HepG2 (cell line): ENCODE data around the gene TMEM80. TPM values are rescaled to one million over a fixed set of nuclear protein-coding genes. Genes with fewer than 3 reads are reported as not detected.

Experiments used
- ATAC-seq: fragments of 200-7000 bp; cut with Tn5 transposase; 3 replicates; pipeline ENCODE4 v1.9.1; 2020; ENCODE audit warnings: mild to moderate bottlenecking, moderate library complexity
- BruUV-seq: library from RNA; stranded (reverse); fragments of 400-500 nt; replicated peaks from 2 replicates; lab custom pipeline; 2021; lab: Mats Ljungman, UMichigan
- CTCF ChIA-PET: fragments of 300-600 bp; formaldehyde crosslinking; extraction: SDS; loops from one replicate; lab custom pipeline; 2021; ENCODE audit warnings: low total read pairs, inconsistent platforms, low intra/inter-chr PET ratio; lab: Yijun Ruan, JAX
- POLR2A ChIA-PET: fragments of 350-600 bp; sonication (Branson Sonifier 250); formaldehyde crosslinking; loops from one replicate; lab custom pipeline; 2020; ENCODE audit warnings: antibody characterized with exemption, inconsistent platforms; lab: Yijun Ruan, JAX
- DNase-seq: peaks from one replicate; pipeline ENCODE4 v3.0.0-alpha.2; 2015; ENCODE audit warnings: low spot score
- FAIRE-seq: peaks from 3 replicates; lab custom pipeline; 2011; peaks lifted over from hg19 to GRCh38; lab: Jason Lieb, UNC
- H2AFZ ChIP-seq: one replicate; pipeline ENCODE4 v1.6.1; 2011; ENCODE audit warnings: low read length, inconsistent platforms
- H3K27ac ChIP-seq: fragments of 300-600 bp; 3 replicates; pipeline ENCODE4 v1.8.0; 2011; ENCODE audit warnings: mixed run types, mild to moderate bottlenecking, mixed read lengths, low read length, inconsistent platforms; ENCODE audit not compliant: insufficient read depth; ENCODE audit errors: extremely low read length
- H3K27me3 ChIP-seq, 2 experiments: fragments of 200-600 bp in 1 of 2; 2 replicates in 1 of 2; 3 replicates in 1 of 2; pipeline versions ENCODE4 v1.6.0 to v1.8.0; 2011; ENCODE audit warnings: low read length in 2 of 2, mild to moderate bottlenecking in 2 of 2, moderate library complexity in 2 of 2, inconsistent platforms in 1 of 2; ENCODE audit not compliant: insufficient read depth in 2 of 2, control insufficient read depth in 1 of 2
- H3K36me3 ChIP-seq, 2 experiments: fragments of 200-600 bp in 1 of 2; replicated peaks in 1 of 2; 2 replicates in 1 of 2; 3 replicates in 1 of 2; pipeline versions ENCODE4 v1.5.1 to v1.8.0; 2011; ENCODE audit warnings: low read length in 2 of 2, inconsistent platforms in 1 of 2; ENCODE audit not compliant: insufficient read depth in 2 of 2, control insufficient read depth in 1 of 2
- H3K4me1 ChIP-seq: 2 replicates; pipeline ENCODE4 v1.5.1; 2012; ENCODE audit warnings: low read length, inconsistent platforms; ENCODE audit not compliant: insufficient read depth
- H3K4me2 ChIP-seq: 2 replicates; pipeline ENCODE4 v1.6.0; 2011; ENCODE audit warnings: low read depth, low read length, inconsistent platforms
- H3K4me3 ChIP-seq, 3 experiments: fragments of 200-600 bp in 1 of 3; sonication (generic), shearing (Covaris generic) in 1 of 3; replicated peaks in 1 of 3; 2 replicates each; pipeline ENCODE4 v1.5.1; 2011 to 2016; ENCODE audit warnings: low read length in 3 of 3, inconsistent platforms in 2 of 3, low read depth in 2 of 3, mild to moderate bottlenecking in 2 of 3, control low read depth in 1 of 3, mixed read lengths in 1 of 3; ENCODE audit not compliant: insufficient read depth in 1 of 3
- H3K79me2 ChIP-seq: one replicate; pipeline ENCODE4 v1.6.1; 2011; ENCODE audit warnings: low read length, inconsistent platforms; ENCODE audit not compliant: insufficient read depth
- H3K9ac ChIP-seq: 2 replicates; pipeline ENCODE4 v1.6.0; 2011; ENCODE audit warnings: mild to moderate bottlenecking, low read depth, low read length, inconsistent platforms; ENCODE audit not compliant: insufficient read depth
- H3K9me3 ChIP-seq: 2 replicates; pipeline ENCODE4 v1.5.1; 2012; ENCODE audit warnings: mild to moderate bottlenecking, low read length
- H4K20me1 ChIP-seq: 2 replicates; pipeline ENCODE4 v1.6.0; 2011; ENCODE audit warnings: inconsistent platforms, mild to moderate bottlenecking, low read length, moderate library complexity; ENCODE audit not compliant: insufficient read depth
- AGO1 ChIP-seq: fragments of 200-400 bp; formaldehyde crosslinking; IDR thresholded peaks from 2 replicates; pipeline ENCODE4 v1.6.1; 2017; ENCODE audit warnings: mild to moderate bottlenecking, low read depth, low read length, moderate library complexity; ENCODE audit not compliant: poor library complexity, severe bottlenecking
- CEBPB ChIP-seq: IDR thresholded peaks from 2 replicates; pipeline ENCODE4 v1.6.1; 2011; ENCODE audit warnings: low read depth, low read length, improper control_type of control experiment, borderline replicate concordance
- EEA1 ChIP-seq: sonication (generic); formaldehyde crosslinking; IDR thresholded peaks from 2 replicates; pipeline ENCODE4 v1.5.1; 2020; ENCODE audit warnings: mild to moderate bottlenecking, missing genetic modification reagents, borderline replicate concordance
- EED ChIP-seq: sonication (generic); formaldehyde crosslinking; IDR thresholded peaks from 2 replicates; pipeline ENCODE4 v1.5.0; 2020; ENCODE audit warnings: mild to moderate bottlenecking, missing genetic modification reagents
- GABPA ChIP-seq, 2 experiments: IDR thresholded peaks; 2 replicates each; pipeline ENCODE4 v1.6.1; 2011 to 2016; ENCODE audit warnings: low read depth in 2 of 2, low read length in 1 of 2, missing biosample characterization in 1 of 2, missing genetic modification characterization in 1 of 2
- NFYB ChIP-seq: sonication (generic); formaldehyde crosslinking; IDR thresholded peaks from 2 replicates; pipeline ENCODE4 v1.4.0; 2020; ENCODE audit warnings: missing genetic modification reagents
- ZNF33A ChIP-seq: sonication (generic); formaldehyde crosslinking; IDR thresholded peaks from 2 replicates; pipeline ENCODE4 v1.5.1; 2020; ENCODE audit warnings: missing genetic modification reagents, mild to moderate bottlenecking, moderate library complexity, borderline replicate concordance
- ZNF549 ChIP-seq: sonication (generic); formaldehyde crosslinking; IDR thresholded peaks from 2 replicates; pipeline ENCODE4 v1.5.0; 2020; ENCODE audit warnings: missing genetic modification reagents
- WGBS: methylation state at CpG from one replicate; pipeline ENCODE4 v1.1.6; 2017; ENCODE audit warnings: low lambda C conversion rate; 5-methylcytosine and 5-hydroxymethylcytosine counted together
- in situ Hi-C: cut with HindIII; loops from 2 replicates; pipeline ENCODE4 v1.10.0; 2017; ENCODE audit warnings: low pct_unique_long_range_greater_than_20kb; ENCODE audit not compliant: extremely low pct_ligation_motif_present
- intact Hi-C: fragments of 100-400 bp; cut with micrococcal nuclease; formaldehyde crosslinking; loops from one replicate; pipeline ENCODE4 v1.10.0; 2022; ENCODE audit not compliant: unreplicated experiment
- polyA plus RNA-seq, 8 experiments: library from polyadenylated mRNA; depleted of rRNA in 3 of 8; stranded (reverse) in 7 of 8; unstranded in 1 of 8; fragments of >200 nt; fragmentation: Illumina TruSeq in 4 of 8; extraction: Trizol in 4 of 8; gene quantifications; 2 replicates each; pipeline versions ENCODE4 v1.2.1 to v1.2.3, GENCODE V29; 2011 to 2016; ENCODE audit warnings: low read depth in 4 of 8, missing spikeins in 1 of 8, mixed read lengths in 1 of 8; ENCODE audit not compliant: insufficient read depth in 1 of 8
- total RNA-seq, 5 experiments: library from RNA; depleted of rRNA; stranded (reverse); fragments of >200 nt; fragmentation: Illumina TruSeq; extraction: Trizol; gene quantifications; 2 replicates each; pipeline ENCODE4 v1.2.3, GENCODE V29; 2016; ENCODE audit warnings: low read depth in 1 of 5
- TF ChIP-seq, protein P1 (sequence below): sonication (generic); formaldehyde crosslinking; IDR thresholded peaks from 2 replicates; pipeline ENCODE4 v1.4.0; 2020; ENCODE audit warnings: missing genetic modification reagents
- TF ChIP-seq, protein P2 (sequence below): IDR thresholded peaks from 2 replicates; pipeline ENCODE4 v1.6.1; 2016; ENCODE audit warnings: mild to moderate bottlenecking

Gene TMEM80
- total and polyA plus RNA-seq, 2 of the 13 experiments (the other 11 are each of a cell fraction or from before 2014, with no cell fraction given) = 5.6 to 17.1 TPM

DNA sequence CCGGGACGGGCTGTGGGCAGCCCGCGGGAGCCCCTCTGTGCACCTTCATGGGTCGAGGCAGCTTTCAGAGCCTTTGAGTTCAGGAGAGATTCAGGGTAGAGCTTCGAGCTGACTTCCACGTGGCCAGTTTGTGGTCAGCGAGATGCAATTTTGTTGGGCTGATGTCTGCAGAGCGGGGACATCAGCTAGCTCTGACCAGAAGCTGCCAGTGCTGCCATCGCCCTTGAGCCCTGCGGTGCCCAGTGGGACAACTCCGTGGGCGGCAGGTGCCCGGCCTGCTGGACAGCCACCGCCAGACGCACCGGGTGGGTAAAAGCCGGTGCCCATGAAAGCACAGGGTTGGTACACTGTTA, 52.4 kb downstream of the TMEM80 start (continued):
- TF ChIP-seq, protein P1, sequence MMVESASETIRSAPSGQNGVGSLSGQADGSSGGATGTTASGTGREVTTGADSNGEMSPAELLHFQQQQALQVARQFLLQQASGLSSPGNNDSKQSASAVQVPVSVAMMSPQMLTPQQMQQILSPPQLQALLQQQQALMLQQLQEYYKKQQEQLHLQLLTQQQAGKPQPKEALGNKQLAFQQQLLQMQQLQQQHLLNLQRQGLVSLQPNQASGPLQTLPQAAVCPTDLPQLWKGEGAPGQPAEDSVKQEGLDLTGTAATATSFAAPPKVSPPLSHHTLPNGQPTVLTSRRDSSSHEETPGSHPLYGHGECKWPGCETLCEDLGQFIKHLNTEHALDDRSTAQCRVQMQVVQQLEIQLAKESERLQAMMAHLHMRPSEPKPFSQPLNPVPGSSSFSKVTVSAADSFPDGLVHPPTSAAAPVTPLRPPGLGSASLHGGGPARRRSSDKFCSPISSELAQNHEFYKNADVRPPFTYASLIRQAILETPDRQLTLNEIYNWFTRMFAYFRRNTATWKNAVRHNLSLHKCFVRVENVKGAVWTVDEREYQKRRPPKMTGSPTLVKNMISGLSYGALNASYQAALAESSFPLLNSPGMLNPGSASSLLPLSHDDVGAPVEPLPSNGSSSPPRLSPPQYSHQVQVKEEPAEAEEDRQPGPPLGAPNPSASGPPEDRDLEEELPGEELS (CRISPR knock-in tag) = no peak
- peak; percentile 11 for TF ChIP-seq AGO1
- no peak for TF ChIP-seq NFYB (CRISPR knock-in tag)
- no peak for TF ChIP-seq EED (CRISPR knock-in tag)
- no peak for TF ChIP-seq ZNF33A (CRISPR knock-in tag)
- TF ChIP-seq, protein P2, sequence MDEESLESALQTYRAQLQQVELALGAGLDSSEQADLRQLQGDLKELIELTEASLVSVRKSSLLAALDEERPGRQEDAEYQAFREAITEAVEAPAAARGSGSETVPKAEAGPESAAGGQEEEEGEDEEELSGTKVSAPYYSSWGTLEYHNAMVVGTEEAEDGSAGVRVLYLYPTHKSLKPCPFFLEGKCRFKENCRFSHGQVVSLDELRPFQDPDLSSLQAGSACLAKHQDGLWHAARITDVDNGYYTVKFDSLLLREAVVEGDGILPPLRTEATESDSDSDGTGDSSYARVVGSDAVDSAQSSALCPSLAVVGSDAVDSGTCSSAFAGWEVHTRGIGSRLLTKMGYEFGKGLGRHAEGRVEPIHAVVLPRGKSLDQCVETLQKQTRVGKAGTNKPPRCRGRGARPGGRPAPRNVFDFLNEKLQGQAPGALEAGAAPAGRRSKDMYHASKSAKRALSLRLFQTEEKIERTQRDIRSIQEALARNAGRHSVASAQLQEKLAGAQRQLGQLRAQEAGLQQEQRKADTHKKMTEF = 0 out of 2 replicates have a peak, but pooled peaks have one; percentile 8
- no peak for TF ChIP-seq EEA1 (CRISPR knock-in tag)
- TF ChIP-seq GABPA (IDR thresholded peaks at IDR 0.05; ENCODE audit: low read depth, low read length) = no peak
- no peak for TF ChIP-seq GABPA (CRISPR knock-in tag; IDR thresholded peaks at IDR 0.05; ENCODE audit: low read depth)

DNA sequence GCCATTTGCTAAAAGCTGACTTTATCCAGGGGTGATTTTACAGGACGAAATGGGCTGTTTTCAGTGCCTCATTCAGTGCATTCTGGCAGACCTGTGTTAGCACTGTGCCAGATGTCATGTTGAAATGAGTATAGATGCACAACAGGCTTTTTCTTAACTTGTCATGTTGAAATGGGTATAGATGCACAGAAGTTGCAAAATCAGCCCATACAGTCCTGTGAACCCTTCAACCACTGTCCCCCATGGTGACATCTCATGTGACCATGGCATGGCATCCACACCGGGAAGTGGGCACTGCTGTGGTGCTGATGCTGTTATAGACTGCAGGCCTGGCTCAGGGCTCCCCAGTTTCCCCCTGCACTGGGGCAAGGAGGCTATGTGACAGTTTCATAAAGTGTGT, 54.1 kb downstream of the TMEM80 start:
- POLR2A ChIA-PET = interaction anchor here (0.6 to 2.5 kb wide), 2 partner anchors 23 to 60 kb away, joined by 3 to 7 read pairs; no protein-coding TSS in a partner anchor
- H3K79me2 ChIP-seq = peaks cover 52% of the 10 kb centered on the region
- DNase-seq = no peak
- intact Hi-C loops = no loop called here
- H3K36me3 ChIP-seq = peaks cover 0 to 6% of the 10 kb centered on the region in 2 experiments; a peak in 2 of 5 replicates
- H3K9ac ChIP-seq = peak overlapping the region; percentile 14; the same call in 1 of the 2 replicates
- CTCF ChIA-PET = no interaction called here
- TF ChIP-seq ZNF549 (CRISPR knock-in tag) (no peak), CEBPB (peak; percentile 26; the same call in 1 of the 2 replicates)
- peak overlapping the region; percentile 82 for H3K4me2 ChIP-seq
- no TSS peak for BruUV-seq
- H4K20me1 ChIP-seq = peaks cover 5% of the 10 kb centered on the region; the same call in 1 of the 2 replicates
- H3K9me3 ChIP-seq = no peaks in the 10 kb centered on the region
- 0% methylated on average over 1 of the region's 2 CpGs for WGBS
- ATAC-seq = no peak
- H3K27me3 ChIP-seq = no peaks in the 10 kb centered on the region; a peak in 1 of 5 replicates
- H3K4me1 ChIP-seq = peaks cover 37% of the 10 kb centered on the region
- H2AFZ ChIP-seq = no peak overlapping the region
- no peak for FAIRE-seq
- no peak overlapping the region for H3K27ac ChIP-seq
- no peak overlapping the region; a peak in 1 of 6 replicates for H3K4me3 ChIP-seq
- in situ Hi-C loops = no loop called here

Other genes starting within 250 kb of the TMEM80 start
- gene PTDSS2, start 245.5 kb upstream of the TMEM80 start, total RNA-seq (2016; rRNA removed; fragmentation: Illumina TruSeq; extraction: Trizol) = 11.3 and 21.7 TPM in 2 replicates
- gene PTDSS2, start 245.5 kb upstream of the TMEM80 start, polyA plus RNA-seq (2011; rRNA removed) = 26.4 and 37.6 TPM in 2 replicates
- gene RNH1, start 188.6 kb upstream of the TMEM80 start, total RNA-seq (2016; rRNA removed; fragmentation: Illumina TruSeq; extraction: Trizol) = 74.1 and 81.3 TPM in 2 replicates
- 36.0 and 51.4 TPM in 2 replicates for gene RNH1, start 188.6 kb upstream of the TMEM80 start, polyA plus RNA-seq (2011; rRNA removed)
- gene HRAS, start 160.2 kb upstream of the TMEM80 start, total RNA-seq (2016; rRNA removed; fragmentation: Illumina TruSeq; extraction: Trizol) = 47.5 and 50.0 TPM in 2 replicates
- gene HRAS, start 160.2 kb upstream of the TMEM80 start, polyA plus RNA-seq (2011; rRNA removed) = 32.9 TPM in 2 replicates
- gene LRRC56, start 158.3 kb upstream of the TMEM80 start, total RNA-seq (2016; rRNA removed; fragmentation: Illumina TruSeq; extraction: Trizol) = 0.08 and 0.11 TPM in 2 replicates
- 0.29 and 0.46 TPM in 2 replicates for gene LRRC56, start 158.3 kb upstream of the TMEM80 start, polyA plus RNA-seq (2011; rRNA removed)
- gene LMNTD2, start 135.1 kb upstream of the TMEM80 start, total RNA-seq (2016; rRNA removed; fragmentation: Illumina TruSeq; extraction: Trizol) = 0.25 and 1.1 TPM in 2 replicates
- 3.1 and 3.6 TPM in 2 replicates for gene LMNTD2, start 135.1 kb upstream of the TMEM80 start, polyA plus RNA-seq (2011; rRNA removed)
- 13.1 and 20.2 TPM in 2 replicates for gene RASSF7, start 134.8 kb upstream of the TMEM80 start, total RNA-seq (2016; rRNA removed; fragmentation: Illumina TruSeq; extraction: Trizol)
- 28.6 and 36.4 TPM in 2 replicates for gene RASSF7, start 134.8 kb upstream of the TMEM80 start, polyA plus RNA-seq (2011; rRNA removed)
- gene PHRF1, start 119.3 kb upstream of the TMEM80 start, total RNA-seq (2016; rRNA removed; fragmentation: Illumina TruSeq; extraction: Trizol) = 13.7 and 16.7 TPM in 2 replicates
- gene PHRF1, start 119.3 kb upstream of the TMEM80 start, polyA plus RNA-seq (2011; rRNA removed) = 8.2 and 11.2 TPM in 2 replicates
- not detected in 2 replicates for gene IRF7, start 79.9 kb upstream of the TMEM80 start, total RNA-seq (2016; rRNA removed; fragmentation: Illumina TruSeq; extraction: Trizol)
- 0.04 TPM in 1 of 2 replicates, not detected in the other for gene IRF7, start 79.9 kb upstream of the TMEM80 start, polyA plus RNA-seq (2011; rRNA removed)
- gene CDHR5, start 70.9 kb upstream of the TMEM80 start, total RNA-seq (2016; rRNA removed; fragmentation: Illumina TruSeq; extraction: Trizol) = 0.21 and 0.46 TPM in 2 replicates
- gene CDHR5, start 70.9 kb upstream of the TMEM80 start, polyA plus RNA-seq (2011; rRNA removed) = 0.68 and 0.71 TPM in 2 replicates
- gene SCT, start 68.6 kb upstream of the TMEM80 start, total RNA-seq (2016; rRNA removed; fragmentation: Illumina TruSeq; extraction: Trizol) = not detected in 2 replicates
- not detected in 2 replicates for gene SCT, start 68.6 kb upstream of the TMEM80 start, polyA plus RNA-seq (2011; rRNA removed)
- gene DRD4, start 58.5 kb upstream of the TMEM80 start, total RNA-seq (2016; rRNA removed; fragmentation: Illumina TruSeq; extraction: Trizol) = 0.13 TPM in 1 of 2 replicates, not detected in the other
- gene DRD4, start 58.5 kb upstream of the TMEM80 start, polyA plus RNA-seq (2011; rRNA removed) = 0.09 TPM in 2 replicates
- gene DEAF1, start 594 bp upstream of the TMEM80 start, total RNA-seq (2016; rRNA removed; fragmentation: Illumina TruSeq; extraction: Trizol) = 18.2 and 29.6 TPM in 2 replicates
- gene DEAF1, start 594 bp upstream of the TMEM80 start, polyA plus RNA-seq (2011; rRNA removed) = 22.3 and 31.6 TPM in 2 replicates
- gene EPS8L2, start 10.4 kb downstream of the TMEM80 start, total RNA-seq (2016; rRNA removed; fragmentation: Illumina TruSeq; extraction: Trizol) = 55.6 and 89.3 TPM in 2 replicates
- 416 and 597 TPM in 2 replicates for gene EPS8L2, start 10.4 kb downstream of the TMEM80 start, polyA plus RNA-seq (2011; rRNA removed)
- gene TALDO1, start 51.6 kb downstream of the TMEM80 start, total RNA-seq (2016; rRNA removed; fragmentation: Illumina TruSeq; extraction: Trizol) = 240 and 336 TPM in 2 replicates
- gene TALDO1, start 51.6 kb downstream of the TMEM80 start, polyA plus RNA-seq (2011; rRNA removed) = 88.1 and 107 TPM in 2 replicates
- 35.8 and 60.5 TPM in 2 replicates for gene GATD1, start 81.7 kb downstream of the TMEM80 start, total RNA-seq (2016; rRNA removed; fragmentation: Illumina TruSeq; extraction: Trizol)
- gene GATD1, start 81.7 kb downstream of the TMEM80 start, polyA plus RNA-seq (2011; rRNA removed) = 31.3 and 40.0 TPM in 2 replicates
- not detected in 2 replicates for gene CEND1, start 94.3 kb downstream of the TMEM80 start, total RNA-seq (2016; rRNA removed; fragmentation: Illumina TruSeq; extraction: Trizol)
- not detected in 2 replicates for gene CEND1, start 94.3 kb downstream of the TMEM80 start, polyA plus RNA-seq (2011; rRNA removed)
- 8.0 and 12.4 TPM in 2 replicates for gene SLC25A22, start 102.5 kb downstream of the TMEM80 start, total RNA-seq (2016; rRNA removed; fragmentation: Illumina TruSeq; extraction: Trizol)
- gene SLC25A22, start 102.5 kb downstream of the TMEM80 start, polyA plus RNA-seq (2011; rRNA removed) = 19.2 and 20.5 TPM in 2 replicates
- gene PIDD1, start 109.4 kb downstream of the TMEM80 start, total RNA-seq (2016; rRNA removed; fragmentation: Illumina TruSeq; extraction: Trizol) = 7.9 and 16.0 TPM in 2 replicates
- gene PIDD1, start 109.4 kb downstream of the TMEM80 start, polyA plus RNA-seq (2011; rRNA removed) = 14.3 and 17.7 TPM in 2 replicates
- gene RPLP2, start 114.2 kb downstream of the TMEM80 start, total RNA-seq (2016; rRNA removed; fragmentation: Illumina TruSeq; extraction: Trizol) = 2,049 and 2,106 TPM in 2 replicates
- 895 and 978 TPM in 2 replicates for gene RPLP2, start 114.2 kb downstream of the TMEM80 start, polyA plus RNA-seq (2011; rRNA removed)
- gene PNPLA2, start 123.1 kb downstream of the TMEM80 start, total RNA-seq (2016; rRNA removed; fragmentation: Illumina TruSeq; extraction: Trizol) = 4.8 and 10.5 TPM in 2 replicates
- 43.2 and 58.1 TPM in 2 replicates for gene PNPLA2, start 123.1 kb downstream of the TMEM80 start, polyA plus RNA-seq (2011; rRNA removed)
- gene CRACR2B, start 132.1 kb downstream of the TMEM80 start, total RNA-seq (2016; rRNA removed; fragmentation: Illumina TruSeq; extraction: Trizol) = 8.9 and 14.9 TPM in 2 replicates
- 21.0 and 27.7 TPM in 2 replicates for gene CRACR2B, start 132.1 kb downstream of the TMEM80 start, polyA plus RNA-seq (2011; rRNA removed)
- gene CD151, start 137.1 kb downstream of the TMEM80 start, total RNA-seq (2016; rRNA removed; fragmentation: Illumina TruSeq; extraction: Trizol) = 54.0 and 125 TPM in 2 replicates
- gene CD151, start 137.1 kb downstream of the TMEM80 start, polyA plus RNA-seq (2011; rRNA removed) = 197 and 287 TPM in 2 replicates
- 114 and 146 TPM in 2 replicates for gene POLR2L, start 146.7 kb downstream of the TMEM80 start, total RNA-seq (2016; rRNA removed; fragmentation: Illumina TruSeq; extraction: Trizol)
- gene POLR2L, start 146.7 kb downstream of the TMEM80 start, polyA plus RNA-seq (2011; rRNA removed) = 104 and 115 TPM in 2 replicates
- gene TSPAN4, start 147.0 kb downstream of the TMEM80 start, total RNA-seq (2016; rRNA removed; fragmentation: Illumina TruSeq; extraction: Trizol) = 13.2 and 31.7 TPM in 2 replicates
- gene TSPAN4, start 147.0 kb downstream of the TMEM80 start, polyA plus RNA-seq (2011; rRNA removed) = 68.3 and 88.5 TPM in 2 replicates
- gene CHID1, start 215.0 kb downstream of the TMEM80 start, total RNA-seq (2016; rRNA removed; fragmentation: Illumina TruSeq; extraction: Trizol) = 39.6 and 65.1 TPM in 2 replicates
- gene CHID1, start 215.0 kb downstream of the TMEM80 start, polyA plus RNA-seq (2011; rRNA removed) = 93.6 and 102 TPM in 2 replicates
- gene AP2A2, start 230.1 kb downstream of the TMEM80 start, total RNA-seq (2016; rRNA removed; fragmentation: Illumina TruSeq; extraction: Trizol) = 25.7 and 25.9 TPM in 2 replicates
- gene AP2A2, start 230.1 kb downstream of the TMEM80 start, polyA plus RNA-seq (2011; rRNA removed) = 74.5 and 75.7 TPM in 2 replicates